Uterus (tissue), 2 donors: ENCODE data around the gene C20orf173.

Experiments
- POLR2A ChIP-seq, 2 donors: fragments of 450-650 bp; IDR thresholded peaks; one replicate each; pipeline ENCODE4 v1.6.1; 2016; ENCODE audit warnings: antibody characterized with exemption in 2 of 2, mild to moderate bottlenecking in 1 of 2, moderate library complexity in 1 of 2
- TF ChIP-seq, protein P1 (sequence below), 4 experiments: fragments of 200-600 bp in 2 of 4; fragments of 450-650 bp in 2 of 4; sonication (generic) in 2 of 4; IDR thresholded peaks; one replicate each; pipeline ENCODE4 v1.5.1; 2016 to 2019; ENCODE audit warnings: antibody characterized with exemption in 4 of 4, mild to moderate bottlenecking in 2 of 4, moderate library complexity in 1 of 4

DNA sequence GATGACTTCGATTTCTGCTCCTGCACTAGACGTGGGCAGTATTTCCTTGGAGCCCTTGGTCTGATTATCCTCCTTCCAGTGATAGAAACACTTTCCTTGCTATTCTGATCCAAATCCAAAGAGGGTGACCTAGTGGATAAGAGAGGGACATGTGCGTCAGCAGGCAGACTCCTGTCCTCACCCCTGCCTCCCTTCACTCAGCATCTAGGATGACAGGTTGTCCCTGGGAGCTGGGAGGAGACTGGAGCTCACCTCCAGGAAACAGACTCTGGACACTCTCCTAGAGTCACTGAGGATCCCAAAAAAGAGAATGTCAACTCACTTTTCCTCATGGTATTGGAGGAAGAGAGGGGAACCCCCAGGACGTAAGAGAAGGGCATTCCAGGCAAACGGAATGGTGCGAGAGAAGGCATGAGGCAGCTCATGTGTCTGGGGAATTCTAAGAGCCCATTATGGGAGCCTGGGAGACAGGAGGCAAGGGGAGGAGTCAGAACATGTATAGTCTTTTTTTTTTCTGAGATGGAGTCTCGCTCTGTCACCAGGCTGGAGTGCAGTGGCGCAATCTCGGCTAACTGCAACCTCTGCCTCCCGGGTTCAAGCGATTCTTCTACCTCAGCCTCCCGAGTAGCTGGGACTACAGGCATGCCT lies 2.2 kb downstream of the C20orf173 start:
- TF ChIP-seq, protein P1, sequence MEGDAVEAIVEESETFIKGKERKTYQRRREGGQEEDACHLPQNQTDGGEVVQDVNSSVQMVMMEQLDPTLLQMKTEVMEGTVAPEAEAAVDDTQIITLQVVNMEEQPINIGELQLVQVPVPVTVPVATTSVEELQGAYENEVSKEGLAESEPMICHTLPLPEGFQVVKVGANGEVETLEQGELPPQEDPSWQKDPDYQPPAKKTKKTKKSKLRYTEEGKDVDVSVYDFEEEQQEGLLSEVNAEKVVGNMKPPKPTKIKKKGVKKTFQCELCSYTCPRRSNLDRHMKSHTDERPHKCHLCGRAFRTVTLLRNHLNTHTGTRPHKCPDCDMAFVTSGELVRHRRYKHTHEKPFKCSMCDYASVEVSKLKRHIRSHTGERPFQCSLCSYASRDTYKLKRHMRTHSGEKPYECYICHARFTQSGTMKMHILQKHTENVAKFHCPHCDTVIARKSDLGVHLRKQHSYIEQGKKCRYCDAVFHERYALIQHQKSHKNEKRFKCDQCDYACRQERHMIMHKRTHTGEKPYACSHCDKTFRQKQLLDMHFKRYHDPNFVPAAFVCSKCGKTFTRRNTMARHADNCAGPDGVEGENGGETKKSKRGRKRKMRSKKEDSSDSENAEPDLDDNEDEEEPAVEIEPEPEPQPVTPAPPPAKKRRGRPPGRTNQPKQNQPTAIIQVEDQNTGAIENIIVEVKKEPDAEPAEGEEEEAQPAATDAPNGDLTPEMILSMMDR (IDR thresholded peaks at IDR 0.05), result no peak
- TF ChIP-seq POLR2A (IDR thresholded peaks at IDR 0.05), result no peak
